Suprapubic skin (tissue), 4 donors: ENCODE measurements around the gene RESF1. TPM values are rescaled to one million over a fixed set of nuclear protein-coding genes. Genes with fewer than 3 reads are reported as not detected.

Source experiments
- DNase-seq, 2 donors: peaks; one replicate each; pipeline ENCODE4 v3.0.0-alpha.2; 2019; ENCODE audit warnings: low spot score in 2 of 2
- H3K27ac ChIP-seq: fragments of 200-600 bp; sonication (generic); one replicate; pipeline ENCODE4 v1.5.1; 2019
- H3K27me3 ChIP-seq: fragments of 200-600 bp; sonication (generic); one replicate; pipeline ENCODE4 v1.5.1; 2019
- H3K36me3 ChIP-seq: fragments of 200-600 bp; sonication (generic); one replicate; pipeline ENCODE4 v1.5.1; 2019
- H3K4me1 ChIP-seq: fragments of 200-600 bp; sonication (generic); one replicate; pipeline ENCODE4 v1.5.1; 2019
- H3K4me3 ChIP-seq: fragments of 200-600 bp; sonication (generic); one replicate; pipeline ENCODE4 v1.5.1; 2019; ENCODE audit warnings: mild to moderate bottlenecking
- H3K9me3 ChIP-seq: fragments of 200-600 bp; sonication (generic); one replicate; pipeline ENCODE4 v1.5.1; 2019
- EP300 ChIP-seq: sonication (generic); formaldehyde crosslinking; IDR thresholded peaks from one replicate; pipeline ENCODE4 v1.6.1; 2017; ENCODE audit warnings: antibody characterized with exemption
- POLR2A ChIP-seq, 2 donors: fragments of 450-650 bp; IDR thresholded peaks; one replicate each; pipeline ENCODE4 v1.6.1; 2017; ENCODE audit warnings: antibody characterized with exemption in 2 of 2, mild to moderate bottlenecking in 2 of 2, moderate library complexity in 2 of 2
- POLR2AphosphoS5 ChIP-seq, 3 donors: sonication (generic); formaldehyde crosslinking; IDR thresholded peaks; one replicate each; pipeline ENCODE4 v1.6.1; 2017; ENCODE audit warnings: antibody characterized with exemption in 3 of 3
- WGBS: methylation state at CpG from one replicate; pipeline ENCODE4 v1.1.5; 2018; 5-methylcytosine and 5-hydroxymethylcytosine counted together
- total RNA-seq, 4 donors: library from RNA; depleted of rRNA; stranded (reverse); fragments of >200 nt; gene quantifications; one replicate each; pipeline ENCODE4 v1.1.0, GENCODE V29; 2016
- TF ChIP-seq, protein P1 (sequence below), 2 donors: fragments of 200-600 bp in 1 of 2; fragments of 450-650 bp in 1 of 2; sonication (generic) in 1 of 2; IDR thresholded peaks; one replicate each; pipeline ENCODE4 v1.5.1; 2016 to 2019; ENCODE audit warnings: antibody characterized with exemption in 2 of 2, mild to moderate bottlenecking in 1 of 2, moderate library complexity in 1 of 2

The RESF1 gene
- total RNA-seq, 4 donors from 2014 or later, result 58.0 to 115 (median 69.8) TPM

DNA sequence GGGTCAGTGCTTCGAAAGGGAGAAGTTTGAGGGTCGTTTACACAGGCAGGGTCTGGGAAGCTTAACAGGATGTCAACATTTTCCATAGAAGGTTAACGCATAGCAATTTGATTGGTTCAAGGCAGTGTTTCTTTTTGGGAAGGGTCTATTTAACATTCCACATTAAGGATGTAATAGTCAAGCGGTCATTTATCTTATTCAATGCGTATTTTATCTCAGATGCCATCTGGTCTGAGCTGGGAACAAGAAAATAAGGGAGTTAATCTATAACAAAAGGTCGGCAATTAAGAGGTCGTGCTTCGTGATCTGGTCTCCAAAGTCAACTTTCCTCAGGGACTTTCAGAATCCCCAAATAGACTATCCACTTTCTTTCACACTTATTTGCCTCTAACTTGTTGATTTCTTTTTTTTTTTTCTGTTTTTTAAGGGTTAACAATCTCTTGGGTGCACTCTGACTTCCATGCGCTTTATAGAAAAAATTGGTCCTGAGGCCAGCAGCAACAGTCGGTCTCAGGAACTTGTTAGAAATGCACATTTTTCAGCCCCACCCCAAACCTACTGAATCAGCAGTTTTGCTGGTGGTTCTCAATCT lies 550 bp upstream of the RESF1 start:
- H3K27ac ChIP-seq, result peak overlapping the region; percentile 95
- H3K27me3 ChIP-seq, result no peaks in the 10 kb centered on the region
- DNase-seq, result no peak
- peaks cover 38% of the 10 kb centered on the region for H3K4me1 ChIP-seq
- TF ChIP-seq POLR2A (IDR thresholded peaks at IDR 0.05) (no peak), POLR2AphosphoS5 (IDR thresholded peaks at IDR 0.05) (no peak)
- TF ChIP-seq, protein P1, sequence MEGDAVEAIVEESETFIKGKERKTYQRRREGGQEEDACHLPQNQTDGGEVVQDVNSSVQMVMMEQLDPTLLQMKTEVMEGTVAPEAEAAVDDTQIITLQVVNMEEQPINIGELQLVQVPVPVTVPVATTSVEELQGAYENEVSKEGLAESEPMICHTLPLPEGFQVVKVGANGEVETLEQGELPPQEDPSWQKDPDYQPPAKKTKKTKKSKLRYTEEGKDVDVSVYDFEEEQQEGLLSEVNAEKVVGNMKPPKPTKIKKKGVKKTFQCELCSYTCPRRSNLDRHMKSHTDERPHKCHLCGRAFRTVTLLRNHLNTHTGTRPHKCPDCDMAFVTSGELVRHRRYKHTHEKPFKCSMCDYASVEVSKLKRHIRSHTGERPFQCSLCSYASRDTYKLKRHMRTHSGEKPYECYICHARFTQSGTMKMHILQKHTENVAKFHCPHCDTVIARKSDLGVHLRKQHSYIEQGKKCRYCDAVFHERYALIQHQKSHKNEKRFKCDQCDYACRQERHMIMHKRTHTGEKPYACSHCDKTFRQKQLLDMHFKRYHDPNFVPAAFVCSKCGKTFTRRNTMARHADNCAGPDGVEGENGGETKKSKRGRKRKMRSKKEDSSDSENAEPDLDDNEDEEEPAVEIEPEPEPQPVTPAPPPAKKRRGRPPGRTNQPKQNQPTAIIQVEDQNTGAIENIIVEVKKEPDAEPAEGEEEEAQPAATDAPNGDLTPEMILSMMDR (IDR thresholded peaks at IDR 0.05), result no peak
- no peaks in the 10 kb centered on the region for H3K9me3 ChIP-seq
- peak overlapping the region; percentile 81 for H3K4me3 ChIP-seq
- H3K36me3 ChIP-seq, result peaks cover 3% of the 10 kb centered on the region
- 20% methylated on average over 10 of the region's 10 CpGs for WGBS

DNA sequence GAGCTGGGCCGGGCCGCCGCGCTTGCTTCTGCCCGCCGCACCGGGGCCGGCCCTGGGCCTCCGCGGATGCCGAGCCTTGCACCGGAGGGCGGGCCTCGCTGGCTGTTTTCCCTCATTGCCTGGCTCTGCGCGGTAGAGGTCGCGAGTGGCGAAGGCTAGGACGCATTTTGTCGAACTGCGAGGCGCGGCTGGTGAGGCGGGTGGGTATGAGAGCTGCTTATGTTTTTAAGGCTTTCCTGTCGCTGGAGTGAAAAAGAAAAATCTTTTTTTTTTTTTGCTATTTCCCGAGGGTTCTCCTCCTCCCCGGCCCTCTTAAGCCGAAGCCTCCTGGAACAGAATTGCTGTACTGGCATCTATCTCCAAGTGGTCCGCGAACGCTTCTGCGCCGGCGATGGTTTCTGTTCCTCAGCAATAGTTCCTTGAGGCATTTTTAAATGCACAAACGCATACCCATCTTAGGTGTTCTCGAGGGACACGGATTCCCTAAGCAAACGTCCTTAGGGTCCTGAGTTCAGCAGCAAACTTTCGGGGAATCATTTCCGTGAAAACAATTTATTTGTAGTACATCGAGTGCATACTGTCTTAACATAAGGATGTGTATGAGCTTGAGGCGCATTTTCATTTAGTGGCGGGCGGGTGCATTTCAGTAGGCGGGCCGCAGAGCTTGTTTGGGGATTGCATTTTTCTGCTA lies 631 bp downstream of the RESF1 start:
- no peaks in the 10 kb centered on the region for H3K9me3 ChIP-seq
- peak overlapping the region; percentile 81 for H3K4me3 ChIP-seq
- H3K36me3 ChIP-seq, result peaks cover 8% of the 10 kb centered on the region
- peak; percentile 72 to 84 for DNase-seq
- WGBS, result under 1% methylated on average over 31 of the region's 47 CpGs
- peaks cover 38% of the 10 kb centered on the region for H3K4me1 ChIP-seq
- TF ChIP-seq, protein P1 (IDR thresholded peaks at IDR 0.05), result no peak
- TF ChIP-seq POLR2AphosphoS5 (IDR thresholded peaks at IDR 0.05), result no peak
- no peak for TF ChIP-seq EP300
- no peak for TF ChIP-seq POLR2A (IDR thresholded peaks at IDR 0.05)
- H3K27ac ChIP-seq, result peak overlapping the region; percentile 95
- no peaks in the 10 kb centered on the region for H3K27me3 ChIP-seq

DNA sequence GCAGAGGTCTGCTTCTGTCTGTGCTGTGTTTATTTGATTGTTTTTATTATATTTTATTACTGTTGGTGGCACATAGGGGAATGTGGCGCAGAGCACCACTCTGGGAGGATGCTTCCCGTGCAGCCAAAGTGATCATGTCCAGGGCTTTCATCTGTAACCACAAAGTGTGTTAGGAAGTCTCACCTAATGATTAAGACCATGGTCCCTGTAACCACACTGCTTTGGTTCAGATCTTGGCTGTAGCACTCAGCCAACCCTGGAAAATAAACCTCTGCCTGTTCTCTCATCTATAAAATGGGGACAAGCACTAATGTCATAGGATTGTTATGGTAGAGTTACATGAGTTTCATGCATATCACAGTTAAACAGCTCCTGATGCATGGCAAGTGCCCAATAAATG lies 1.9 kb downstream of the RESF1 start:
- DNase-seq, result no peak
- TF ChIP-seq POLR2AphosphoS5 (IDR thresholded peaks at IDR 0.05), result no peak
- TF ChIP-seq EP300, result no peak
- TF ChIP-seq POLR2A (IDR thresholded peaks at IDR 0.05), result no peak
- TF ChIP-seq, protein P1 (IDR thresholded peaks at IDR 0.05), result no peak
- Histone ChIP-seq H3K27ac (no peak overlapping the region), H3K4me3 (peak overlapping the region; percentile 81), H3K9me3 (no peaks in the 10 kb centered on the region), H3K27me3 (no peaks in the 10 kb centered on the region), H3K36me3 (peaks cover 8% of the 10 kb centered on the region), H3K4me1 (peaks cover 38% of the 10 kb centered on the region)
- WGBS, result 71% methylated on average over 2 of the region's 2 CpGs

DNA sequence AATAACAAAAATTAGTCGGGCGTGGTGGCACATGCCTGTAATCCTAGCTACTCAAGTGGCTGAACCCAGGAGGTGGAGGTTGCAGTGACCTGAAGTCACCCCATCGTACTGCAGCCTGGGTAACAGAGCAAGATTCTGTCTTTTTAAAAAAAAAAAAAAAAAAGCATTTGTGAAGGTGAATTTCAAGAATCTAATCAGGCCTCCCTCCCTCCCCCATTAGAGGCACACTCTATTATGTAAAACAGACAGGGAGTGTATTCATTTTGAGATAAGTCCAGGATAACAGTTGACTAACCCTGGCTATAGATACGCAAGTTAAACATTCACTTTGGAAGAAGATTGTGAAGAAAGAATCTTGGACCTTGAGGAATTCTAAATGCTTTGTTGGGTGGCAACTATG lies 2.9 kb downstream of the RESF1 start:
- DNase-seq, result no peak
- TF ChIP-seq POLR2A (IDR thresholded peaks at IDR 0.05), result no peak
- TF ChIP-seq, protein P1 (IDR thresholded peaks at IDR 0.05), result no peak
- no peak for TF ChIP-seq POLR2AphosphoS5 (IDR thresholded peaks at IDR 0.05)
- TF ChIP-seq EP300, result no peak
- 65% methylated on average over 4 of the region's 4 CpGs for WGBS
- Histone ChIP-seq H3K4me3 (no peak overlapping the region), H3K27ac (no peak overlapping the region), H3K27me3 (no peaks in the 10 kb centered on the region), H3K9me3 (no peaks in the 10 kb centered on the region), H3K36me3 (peaks cover 8% of the 10 kb centered on the region), H3K4me1 (peaks cover 38% of the 10 kb centered on the region)

DNA sequence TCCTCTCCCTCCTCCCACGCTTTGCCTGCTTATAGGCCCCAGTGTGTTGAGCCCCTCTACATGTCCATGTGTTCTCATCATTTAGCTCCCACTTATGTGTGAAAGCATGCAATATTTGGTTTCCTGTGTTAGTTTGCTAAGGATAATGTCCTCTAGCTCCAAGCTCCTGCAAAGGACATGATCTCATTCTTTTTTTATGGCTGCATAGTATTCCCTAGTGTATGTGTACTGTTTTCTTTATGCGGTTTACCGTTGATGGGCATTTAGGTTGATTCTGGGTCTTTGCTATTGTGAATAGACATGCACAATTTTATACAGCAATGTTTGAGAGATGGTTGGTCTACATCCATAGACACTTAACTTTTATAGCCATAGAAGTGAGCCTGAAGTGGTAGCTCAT lies 5.1 kb downstream of the RESF1 start:
- Histone ChIP-seq H3K4me1 (peaks cover 30% of the 10 kb centered on the region), H3K36me3 (peaks cover 12% of the 10 kb centered on the region), H3K9me3 (no peaks in the 10 kb centered on the region), H3K27me3 (no peaks in the 10 kb centered on the region), H3K27ac (no peak overlapping the region), H3K4me3 (no peak overlapping the region)
- WGBS, result 97% methylated on average over 3 of the region's 3 CpGs
- TF ChIP-seq, protein P1 (IDR thresholded peaks at IDR 0.05), result no peak
- no peak for TF ChIP-seq EP300
- no peak for TF ChIP-seq POLR2AphosphoS5 (IDR thresholded peaks at IDR 0.05)
- no peak for TF ChIP-seq POLR2A (IDR thresholded peaks at IDR 0.05)
- no peak for DNase-seq
